Fibroblast of the aortic adventitia (primary cell): ENCODE measurements around the gene MYO1B. TPM values are rescaled to one million over a fixed set of nuclear protein-coding genes. Genes with fewer than 3 reads are reported as not detected.

Source experiments
- DNase-seq: peaks from one replicate; pipeline ENCODE4 v3.0.0-alpha.2; 2010; ENCODE audit warnings: low read depth
- H3K4me3 ChIP-seq: 2 replicates; pipeline ENCODE4 v1.5.1; 2011; ENCODE audit warnings: low read depth, mild to moderate bottlenecking, control low read depth, low read length, moderate library complexity
- CTCF ChIP-seq: IDR thresholded peaks from 2 replicates; pipeline ENCODE4 v1.5.1; 2011; ENCODE audit warnings: mild to moderate bottlenecking, low read length, control low read depth, inconsistent platforms; ENCODE audit not compliant: insufficient read depth
- total RNA-seq: library from RNA; depleted of rRNA; stranded (reverse); fragments of >200 nt; gene quantifications from 2 replicates; pipeline ENCODE4 v1.2.3, GENCODE V29; 2012; ENCODE audit warnings: low replicate concordance

Gene MYO1B
- total RNA-seq, 1 donor = 103 TPM

- no peak for TF ChIP-seq CTCF
- DNase-seq = no peak
- no peak overlapping the region for H3K4me3 ChIP-seq
Measured at GRCh38 chr2:191253476-191253875, 8.3 kb downstream of the MYO1B start.

GRCh38 chr2:191255271-191255670, 10.1 kb downstream of the MYO1B start:
- no peak overlapping the region for H3K4me3 ChIP-seq
- no peak for TF ChIP-seq CTCF
- no peak for DNase-seq

GRCh38 chr2:191255756-191256312, 10.6 kb downstream of the MYO1B start:
- DNase-seq = no peak
- H3K4me3 ChIP-seq = no peak overlapping the region
- no peak for TF ChIP-seq CTCF

GRCh38 chr2:191257934-191258333, 12.7 kb downstream of the MYO1B start:
- no peak overlapping the region for H3K4me3 ChIP-seq
- TF ChIP-seq CTCF = no peak
- DNase-seq = no peak

GRCh38 chr2:191258996-191259395, 13.8 kb downstream of the MYO1B start:
- H3K4me3 ChIP-seq = no peak overlapping the region
- no peak for TF ChIP-seq CTCF
- no peak for DNase-seq

GRCh38 chr2:191262436-191262835, 17.2 kb downstream of the MYO1B start:
- no peak overlapping the region for H3K4me3 ChIP-seq
- DNase-seq = no peak
- no peak for TF ChIP-seq CTCF

GRCh38 chr2:191263050-191263449, 17.8 kb downstream of the MYO1B start:
- no peak for DNase-seq
- no peak overlapping the region for H3K4me3 ChIP-seq
- no peak for TF ChIP-seq CTCF
